K562 (cell line): ENCODE data around the gene SH3PXD2B. TPM values are rescaled to one million over a fixed set of nuclear protein-coding genes. Genes with fewer than 3 reads are reported as not detected.

Source experiments
- ATAC-seq: fragments of 200-7000 bp; cut with Tn5 transposase; 3 replicates; pipeline ENCODE4 v1.9.1; 2020; ENCODE audit warnings: moderate library complexity
- BruUV-seq: library from RNA; stranded (reverse); fragments of 400-500 nt; replicated peaks from 2 replicates; lab custom pipeline; 2021; lab: Mats Ljungman, UMichigan
- CTCF ChIA-PET: fragments of 300-600 bp; formaldehyde crosslinking; extraction: SDS; loops from one replicate; lab custom pipeline; 2021; ENCODE audit warnings: low intra/inter-chr PET ratio; lab: Yijun Ruan, JAX
- POLR2A ChIA-PET: fragments of 300-600, 350-650 bp; sonication (Branson Sonifier 250); formaldehyde crosslinking; extraction: SDS; loops from one replicate; lab custom pipeline; 2021; ENCODE audit warnings: antibody characterized with exemption, inconsistent platforms; lab: Yijun Ruan, JAX
- DNase-seq, 4 experiments: peaks; one replicate each; pipeline versions ENCODE4 v3.0.0 to v3.0.0-alpha.2; 2011 to 2018; ENCODE audit warnings: low spot score in 3 of 4, mixed read lengths in 3 of 4; ENCODE audit errors: extremely low read depth in 1 of 4
- FAIRE-seq: peaks from 2 replicates; lab custom pipeline; 2011; peaks lifted over from hg19 to GRCh38; lab: Jason Lieb, UNC
- H2AFZ ChIP-seq: 2 replicates; pipeline ENCODE4 v1.6.0; 2011; ENCODE audit warnings: low read depth, low read length, control low read depth, inconsistent platforms
- H3K27ac ChIP-seq: fragments of 200-600 bp; 3 replicates; pipeline ENCODE4 v1.8.0; 2011; ENCODE audit warnings: low read depth, mild to moderate bottlenecking, control low read depth, inconsistent platforms, low read length, moderate library complexity, mixed read lengths; ENCODE audit errors: extremely low read depth
- H3K27me3 ChIP-seq, 2 experiments: fragments of 300-600 bp in 1 of 2; 2 replicates in 1 of 2; 3 replicates in 1 of 2; pipeline versions ENCODE4 v1.6.0 to v1.8.0; 2011; ENCODE audit warnings: inconsistent platforms in 2 of 2, low read length in 2 of 2, mild to moderate bottlenecking in 1 of 2, mixed read lengths in 1 of 2, moderate library complexity in 1 of 2; ENCODE audit not compliant: control insufficient read depth in 2 of 2, insufficient read depth in 2 of 2
- H3K36me3 ChIP-seq: fragments of 300-600 bp; 3 replicates; pipeline ENCODE4 v1.8.0; 2011; ENCODE audit warnings: mild to moderate bottlenecking, low read length, inconsistent platforms; ENCODE audit not compliant: control insufficient read depth, insufficient read depth
- H3K4me1 ChIP-seq, 2 experiments: fragments of 200-600 bp in 1 of 2; replicated peaks in 1 of 2; 2 replicates in 1 of 2; 3 replicates in 1 of 2; pipeline versions ENCODE4 v1.5.1 to v1.8.0; 2011; ENCODE audit warnings: inconsistent platforms in 2 of 2, low read length in 2 of 2, mild to moderate bottlenecking in 1 of 2, mixed read lengths in 1 of 2, moderate library complexity in 1 of 2; ENCODE audit not compliant: control insufficient read depth in 2 of 2, insufficient read depth in 2 of 2
- H3K4me2 ChIP-seq: 2 replicates; pipeline ENCODE4 v1.6.1; 2011; ENCODE audit warnings: low read length, control low read depth, inconsistent platforms, mixed read lengths; ENCODE audit not compliant: insufficient read depth
- H3K4me3 ChIP-seq: fragments of 200-600 bp; sonication (generic), shearing (Covaris generic); 2 replicates; pipeline ENCODE4 v1.5.1; 2016; ENCODE audit warnings: control low read depth, inconsistent platforms
- H3K79me2 ChIP-seq: fragments of 200-600 bp; 3 replicates; pipeline ENCODE4 v1.8.0; 2011; ENCODE audit warnings: low read length, inconsistent platforms; ENCODE audit not compliant: control insufficient read depth, insufficient read depth
- H3K9ac ChIP-seq, 2 experiments: 2 replicates each; pipeline versions ENCODE4 v1.6.0 to v1.6.1; 2011; ENCODE audit warnings: low read depth in 2 of 2, low read length in 2 of 2, control low read depth in 1 of 2, inconsistent platforms in 1 of 2, mild to moderate bottlenecking in 1 of 2, mixed read lengths in 1 of 2; ENCODE audit not compliant: insufficient read depth in 1 of 2
- H3K9me1 ChIP-seq: one replicate; pipeline ENCODE4 v1.6.0; 2011; ENCODE audit warnings: inconsistent platforms, mild to moderate bottlenecking, low read length, moderate library complexity; ENCODE audit not compliant: control insufficient read depth, insufficient read depth
- H3K9me3 ChIP-seq: replicated peaks from 2 replicates; pipeline ENCODE4 v1.5.1; 2011; ENCODE audit warnings: low read depth, low read length, inconsistent platforms; ENCODE audit not compliant: control insufficient read depth, insufficient read depth
- H4K20me1 ChIP-seq: replicated peaks from 2 replicates; pipeline ENCODE4 v1.6.1; 2011; ENCODE audit warnings: low read length, inconsistent platforms, mixed read lengths; ENCODE audit not compliant: control insufficient read depth, insufficient read depth
- CBFB ChIP-seq: sonication (generic); formaldehyde crosslinking; IDR thresholded peaks from 2 replicates; pipeline ENCODE4 v1.4.0; 2020; ENCODE audit warnings: mild to moderate bottlenecking, missing genetic modification reagents
- HCFC1 ChIP-seq: IDR thresholded peaks from 2 replicates; pipeline ENCODE4 v1.6.1; 2012; ENCODE audit warnings: low read depth, low read length, improper control_type of control experiment
- L3MBTL2 ChIP-seq: fragments of 450-650 bp; IDR thresholded peaks from 2 replicates; pipeline ENCODE4 v1.6.1; 2016; ENCODE audit warnings: mild to moderate bottlenecking, moderate library complexity
- NFYB ChIP-seq: IDR thresholded peaks from 2 replicates; pipeline ENCODE4 v1.6.1; 2011; ENCODE audit warnings: mild to moderate bottlenecking, moderate library complexity; ENCODE audit not compliant: insufficient read length; ENCODE audit errors: extremely low read depth
- TAF1 ChIP-seq: IDR thresholded peaks from 2 replicates; pipeline ENCODE4 v1.6.1; 2011; ENCODE audit warnings: mild to moderate bottlenecking, low read length, moderate library complexity; ENCODE audit not compliant: insufficient read depth, control insufficient read depth, severe bottlenecking; ENCODE audit errors: extremely low read depth
- ZNF395 ChIP-seq: fragments of 200-800 bp; sonication (Bioruptor generic); IDR thresholded peaks from 2 replicates; pipeline ENCODE4 v1.6.1; 2017; ENCODE audit warnings: missing genetic modification characterization, missing compliant biosample characterization
- ZNF586 ChIP-seq: fragments of 450-650 bp; formaldehyde crosslinking; conservative IDR thresholded peaks from 2 replicates; pipeline ENCODE4 v1.4.0; 2020; ENCODE audit warnings: mild to moderate bottlenecking, moderate library complexity
- ZNF717 ChIP-seq: fragments of 250-450 bp; sonication (Bioruptor Pico); IDR thresholded peaks from 2 replicates; pipeline ENCODE4 v1.5.0; 2021
- WGBS: fragments of 100-300 bp; shearing (Covaris generic); methylation state at CpG from one replicate; pipeline ENCODE4 v1.1.6; 2016; ENCODE audit warnings: low coverage, mixed read lengths; ENCODE audit not compliant: insufficient coverage; ENCODE audit errors: missing lambda C conversion rate; 5-methylcytosine and 5-hydroxymethylcytosine counted together
- in situ Hi-C: fragments of 300-500 bp; cut with MboI; formaldehyde crosslinking; loops from 4 replicates; pipeline ENCODE4 v1.15.0; 2018; ENCODE audit warnings: inconsistent platforms, mixed read lengths
- intact Hi-C: fragments of 100-400 bp; cut with micrococcal nuclease; formaldehyde crosslinking; loops from 2 replicates; pipeline ENCODE4 v1.14.2; 2022
- polyA plus RNA-seq, 8 experiments: library from polyadenylated mRNA; depleted of rRNA in 4 of 8; stranded (reverse) in 5 of 8; unstranded in 3 of 8; fragments of >200 nt; fragmentation: Nextera tagmentation in 2 of 8; fragmentation: Illumina TruSeq in 1 of 8; extraction: Ambion mirVana in 2 of 8; extraction: Trizol in 1 of 8; gene quantifications; 2 replicates each; pipeline versions ENCODE4 v1.2.1 to v1.2.3, GENCODE V29; 2011 to 2014; ENCODE audit warnings: inconsistent platforms in 1 of 8, missing spikeins in 1 of 8
- total RNA-seq, 7 experiments: library from RNA; depleted of rRNA in 6 of 7; stranded (reverse); fragments of >200 nt in 6 of 7; fragmentation: Illumina TruSeq in 2 of 7; extraction: Trizol in 2 of 7; gene quantifications; 2 replicates each; pipeline versions ENCODE4 v1.2.1 to v1.2.3, GENCODE V29; 2011 to 2021; ENCODE audit warnings: low replicate concordance in 1 of 7
- TF ChIP-seq, protein P1 (sequence below): sonication (generic); formaldehyde crosslinking; IDR thresholded peaks from 2 replicates; pipeline ENCODE4 v1.8.0; 2022; ENCODE audit warnings: missing genetic modification reagents, mild to moderate bottlenecking, borderline replicate concordance
- TF ChIP-seq, protein P2 (sequence below): fragments of 250-450 bp; sonication (Bioruptor Pico); IDR thresholded peaks from 2 replicates; pipeline ENCODE4 v1.5.0; 2021; ENCODE audit warnings: mild to moderate bottlenecking, borderline replicate concordance
- TF ChIP-seq, protein P3 (sequence below): sonication (generic); formaldehyde crosslinking; IDR thresholded peaks from 2 replicates; pipeline ENCODE4 v1.9.0; 2022; ENCODE audit warnings: mild to moderate bottlenecking, missing genetic modification reagents
- TF ChIP-seq, protein P4 (sequence below): fragments of 250-450 bp; sonication (Bioruptor Pico); IDR thresholded peaks from 2 replicates; pipeline ENCODE4 v1.8.0; 2022; ENCODE audit warnings: inconsistent platforms

The SH3PXD2B gene
- total and polyA plus RNA-seq, 9 of the 15 experiments (the other 6 are each of a cell fraction or from before 2014, with no cell fraction given): 0.04 to 0.66 (median 0.19) TPM

- Histone ChIP-seq H3K4me3 (no peak overlapping the region), H3K27ac (no peak overlapping the region), H3K36me3 (no peaks in the 10 kb centered on the region), H3K9ac (no peak overlapping the region), H3K79me2 (no peaks in the 10 kb centered on the region), H3K27me3 (peaks cover 0 to 3% of the 10 kb centered on the region in 2 experiments; a peak in 1 of 5 replicates), H4K20me1 (no peaks in the 10 kb centered on the region), H2AFZ (no peak overlapping the region), H3K4me2 (no peak overlapping the region), H3K9me3 (0 out of 2 replicates have a peak, but pooled peaks cover 3% of the 10 kb centered on the region), H3K4me1 (no peaks in the 10 kb centered on the region), H3K9me1 (no peaks in the 10 kb centered on the region)
- BruUV-seq: no TSS peak
- TF ChIP-seq, protein P1, sequence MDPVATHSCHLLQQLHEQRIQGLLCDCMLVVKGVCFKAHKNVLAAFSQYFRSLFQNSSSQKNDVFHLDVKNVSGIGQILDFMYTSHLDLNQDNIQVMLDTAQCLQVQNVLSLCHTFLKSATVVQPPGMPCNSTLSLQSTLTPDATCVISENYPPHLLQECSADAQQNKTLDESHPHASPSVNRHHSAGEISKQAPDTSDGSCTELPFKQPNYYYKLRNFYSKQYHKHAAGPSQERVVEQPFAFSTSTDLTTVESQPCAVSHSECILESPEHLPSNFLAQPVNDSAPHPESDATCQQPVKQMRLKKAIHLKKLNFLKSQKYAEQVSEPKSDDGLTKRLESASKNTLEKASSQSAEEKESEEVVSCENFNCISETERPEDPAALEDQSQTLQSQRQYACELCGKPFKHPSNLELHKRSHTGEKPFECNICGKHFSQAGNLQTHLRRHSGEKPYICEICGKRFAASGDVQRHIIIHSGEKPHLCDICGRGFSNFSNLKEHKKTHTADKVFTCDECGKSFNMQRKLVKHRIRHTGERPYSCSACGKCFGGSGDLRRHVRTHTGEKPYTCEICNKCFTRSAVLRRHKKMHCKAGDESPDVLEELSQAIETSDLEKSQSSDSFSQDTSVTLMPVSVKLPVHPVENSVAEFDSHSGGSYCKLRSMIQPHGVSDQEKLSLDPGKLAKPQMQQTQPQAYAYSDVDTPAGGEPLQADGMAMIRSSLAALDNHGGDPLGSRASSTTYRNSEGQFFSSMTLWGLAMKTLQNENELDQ (CRISPR knock-in tag): no peak
- TF ChIP-seq TAF1: no peak
- TF ChIP-seq, protein P2, sequence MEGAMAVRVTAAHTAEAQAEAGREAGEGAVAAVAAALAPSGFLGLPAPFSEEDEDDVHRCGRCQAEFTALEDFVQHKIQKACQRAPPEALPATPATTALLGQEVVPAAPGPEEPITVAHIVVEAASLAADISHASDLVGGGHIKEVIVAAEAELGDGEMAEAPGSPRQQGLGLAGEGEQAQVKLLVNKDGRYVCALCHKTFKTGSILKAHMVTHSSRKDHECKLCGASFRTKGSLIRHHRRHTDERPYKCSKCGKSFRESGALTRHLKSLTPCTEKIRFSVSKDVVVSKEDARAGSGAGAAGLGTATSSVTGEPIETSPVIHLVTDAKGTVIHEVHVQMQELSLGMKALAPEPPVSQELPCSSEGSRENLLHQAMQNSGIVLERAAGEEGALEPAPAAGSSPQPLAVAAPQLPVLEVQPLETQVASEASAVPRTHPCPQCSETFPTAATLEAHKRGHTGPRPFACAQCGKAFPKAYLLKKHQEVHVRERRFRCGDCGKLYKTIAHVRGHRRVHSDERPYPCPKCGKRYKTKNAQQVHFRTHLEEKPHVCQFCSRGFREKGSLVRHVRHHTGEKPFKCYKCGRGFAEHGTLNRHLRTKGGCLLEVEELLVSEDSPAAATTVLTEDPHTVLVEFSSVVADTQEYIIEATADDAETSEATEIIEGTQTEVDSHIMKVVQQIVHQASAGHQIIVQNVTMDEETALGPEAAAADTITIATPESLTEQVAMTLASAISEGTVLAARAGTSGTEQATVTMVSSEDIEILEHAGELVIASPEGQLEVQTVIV (CRISPR knock-in tag): no peak
- TF ChIP-seq ZNF586: no peak
- TF ChIP-seq, protein P3, sequence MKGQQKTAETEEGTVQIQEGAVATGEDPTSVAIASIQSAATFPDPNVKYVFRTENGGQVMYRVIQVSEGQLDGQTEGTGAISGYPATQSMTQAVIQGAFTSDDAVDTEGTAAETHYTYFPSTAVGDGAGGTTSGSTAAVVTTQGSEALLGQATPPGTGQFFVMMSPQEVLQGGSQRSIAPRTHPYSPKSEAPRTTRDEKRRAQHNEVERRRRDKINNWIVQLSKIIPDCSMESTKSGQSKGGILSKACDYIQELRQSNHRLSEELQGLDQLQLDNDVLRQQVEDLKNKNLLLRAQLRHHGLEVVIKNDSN (CRISPR knock-in tag): no peak
- no peak for TF ChIP-seq ZNF717 (CRISPR knock-in tag)
- no peak for TF ChIP-seq HCFC1
- TF ChIP-seq, protein P4, sequence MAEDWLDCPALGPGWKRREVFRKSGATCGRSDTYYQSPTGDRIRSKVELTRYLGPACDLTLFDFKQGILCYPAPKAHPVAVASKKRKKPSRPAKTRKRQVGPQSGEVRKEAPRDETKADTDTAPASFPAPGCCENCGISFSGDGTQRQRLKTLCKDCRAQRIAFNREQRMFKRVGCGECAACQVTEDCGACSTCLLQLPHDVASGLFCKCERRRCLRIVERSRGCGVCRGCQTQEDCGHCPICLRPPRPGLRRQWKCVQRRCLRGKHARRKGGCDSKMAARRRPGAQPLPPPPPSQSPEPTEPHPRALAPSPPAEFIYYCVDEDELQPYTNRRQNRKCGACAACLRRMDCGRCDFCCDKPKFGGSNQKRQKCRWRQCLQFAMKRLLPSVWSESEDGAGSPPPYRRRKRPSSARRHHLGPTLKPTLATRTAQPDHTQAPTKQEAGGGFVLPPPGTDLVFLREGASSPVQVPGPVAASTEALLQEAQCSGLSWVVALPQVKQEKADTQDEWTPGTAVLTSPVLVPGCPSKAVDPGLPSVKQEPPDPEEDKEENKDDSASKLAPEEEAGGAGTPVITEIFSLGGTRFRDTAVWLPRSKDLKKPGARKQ (CRISPR knock-in tag): no peak
- no peak for TF ChIP-seq NFYB
- no peak for TF ChIP-seq ZNF395 (CRISPR knock-in tag)
- no peak for TF ChIP-seq L3MBTL2
- no peak for TF ChIP-seq CBFB
- CTCF ChIA-PET: no interaction called here
- POLR2A ChIA-PET: no interaction called here
- DNase-seq (no peak), ATAC-seq (no peak), FAIRE-seq (no peak)
- WGBS: 2% methylated on average over 7 of the region's 7 CpGs
- in situ Hi-C loops (no loop called here), intact Hi-C loops (loop anchor here (5.0 kb wide), 1 partner anchor 264 kb away; no protein-coding TSS in a partner anchor)
Measured at GRCh38 chr5:172371684-172372083, 82.6 kb downstream of the SH3PXD2B start.
